Middle frontal gyrus (tissue), 1 donor: ENCODE data around the gene TMEM260.
"Not testable (repeated sequence)": the region's sequence is repeated elsewhere in the genome, so short reads cannot be mapped to it uniquely, and the experiment has no call there.

Source experiments
- DNase-seq: peaks from one replicate; pipeline ENCODE4 v3.0.0-alpha.2; 2015; ENCODE audit warnings: low spot score; ENCODE audit errors: extremely low spot score

TMEM260 gene

DNA sequence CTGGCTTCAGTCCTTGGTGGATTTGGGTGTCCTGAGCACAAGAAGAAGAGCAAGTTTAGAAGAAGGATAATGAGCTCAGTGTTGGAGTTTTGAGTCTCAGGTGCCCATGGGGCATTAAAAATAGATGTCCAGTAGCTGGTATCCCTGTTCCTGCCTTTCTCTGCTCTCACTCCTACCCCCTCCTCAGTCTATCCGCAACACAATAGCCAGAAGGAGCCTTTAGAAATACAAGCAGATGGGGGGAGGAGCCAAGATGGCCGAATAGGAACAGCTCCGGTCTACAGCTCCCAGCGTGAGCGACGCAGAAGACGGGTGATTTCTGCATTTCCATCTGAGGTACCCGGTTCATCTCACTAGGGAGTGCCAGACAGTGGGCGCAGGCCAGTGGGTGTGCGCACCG, 87.7 kb downstream of the TMEM260 start:
- DNase-seq = not testable (repeated sequence)

DNA sequence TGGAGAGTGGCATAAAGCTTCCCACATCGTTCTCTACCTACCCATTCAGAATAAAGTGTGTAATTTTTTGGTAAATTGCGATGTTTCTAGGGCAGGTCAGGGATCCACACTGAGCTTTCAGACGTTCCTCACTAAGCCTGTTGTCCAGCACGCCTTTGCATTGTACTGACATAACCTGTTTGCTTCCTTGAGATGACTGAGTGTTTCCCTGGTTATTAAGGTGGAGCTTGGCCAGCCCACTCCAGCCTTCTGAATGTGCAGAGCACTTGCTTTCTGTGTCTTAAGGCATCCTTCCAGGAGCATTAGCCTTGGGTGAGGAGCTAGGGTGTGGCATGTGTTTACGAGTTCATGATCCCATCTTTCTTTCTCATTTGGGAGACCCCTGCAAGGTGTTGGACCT, 96.4 kb downstream of the TMEM260 start:
- no peak for DNase-seq

DNA sequence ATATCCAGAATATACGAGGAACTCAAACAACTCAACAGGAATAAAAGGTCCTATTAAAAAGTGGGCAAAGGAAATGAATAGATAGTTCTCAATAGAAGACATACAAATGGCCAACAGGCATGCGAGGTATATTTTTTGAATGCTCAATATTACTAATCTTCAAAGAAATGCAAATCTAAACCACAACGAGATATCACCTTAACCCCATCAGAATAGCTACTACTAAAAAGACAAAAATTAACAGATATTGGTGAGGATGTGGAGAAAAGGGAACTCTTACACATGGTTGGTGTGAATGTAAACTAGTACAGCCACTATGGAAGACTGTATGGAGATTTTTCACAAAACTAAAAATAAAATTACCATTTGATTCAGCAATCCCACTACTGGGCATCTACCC, 99.2 kb downstream of the TMEM260 start:
- DNase-seq = no peak

DNA sequence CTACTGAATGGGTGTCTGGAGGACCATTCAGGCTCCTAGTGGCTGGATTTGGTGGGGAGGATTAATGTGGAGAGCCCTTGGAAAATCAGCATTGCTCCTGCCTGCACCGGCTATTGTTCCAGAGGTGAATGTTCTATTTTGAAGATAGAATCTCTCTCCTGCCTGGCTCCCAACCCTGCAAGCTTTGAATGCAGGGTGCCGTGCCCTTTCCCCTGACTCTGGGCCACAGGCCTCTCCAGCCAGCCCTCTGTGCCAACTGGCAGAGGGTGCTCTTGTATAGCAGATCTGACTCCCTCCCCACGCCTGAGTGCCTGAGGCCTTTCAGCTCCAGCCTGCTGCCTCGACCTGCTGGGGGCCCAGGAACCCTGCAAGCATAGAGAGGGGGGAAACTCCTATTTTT, 106.8 kb downstream of the TMEM260 start:
- DNase-seq = no peak

DNA sequence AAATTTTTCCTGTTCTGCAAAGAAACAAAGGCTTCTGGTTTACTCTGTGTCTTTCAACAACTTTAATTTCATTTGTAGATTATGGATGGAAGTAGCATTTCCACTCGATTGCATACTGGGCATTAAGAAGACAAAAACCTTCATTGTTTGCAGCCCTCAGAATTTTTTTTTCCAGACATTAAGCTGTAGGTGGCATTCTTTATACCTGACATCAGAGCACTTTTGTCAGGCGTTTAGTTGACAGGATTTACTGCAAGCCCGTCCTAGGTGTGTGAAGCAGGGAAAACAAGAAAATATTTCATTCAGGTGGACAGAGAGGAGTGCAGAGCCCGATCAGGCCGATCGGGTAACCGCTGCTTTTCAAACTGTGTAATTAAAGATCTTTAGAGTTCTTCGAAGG, 107.5 kb downstream of the TMEM260 start:
- DNase-seq = no peak

DNA sequence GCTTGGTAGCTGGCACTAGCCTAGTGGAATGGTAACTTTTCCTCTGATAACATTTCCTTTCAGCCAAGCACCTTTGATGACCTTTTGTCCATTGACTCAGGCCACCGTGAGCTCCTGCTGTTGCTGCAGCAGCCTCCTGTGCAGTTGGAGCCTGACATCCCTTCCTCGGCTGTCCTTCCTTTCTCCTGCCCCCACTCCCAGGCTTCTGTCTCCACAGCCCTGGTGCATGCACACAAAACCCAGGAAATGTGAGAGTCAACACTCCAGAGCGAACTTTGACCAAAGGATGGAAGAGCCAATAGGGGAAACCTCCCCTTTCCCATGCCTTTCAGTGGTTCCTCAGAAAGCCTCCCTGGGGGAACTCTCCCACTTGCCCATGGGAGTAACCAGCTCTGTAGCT, 115.0 kb downstream of the TMEM260 start:
- DNase-seq = no peak

DNA sequence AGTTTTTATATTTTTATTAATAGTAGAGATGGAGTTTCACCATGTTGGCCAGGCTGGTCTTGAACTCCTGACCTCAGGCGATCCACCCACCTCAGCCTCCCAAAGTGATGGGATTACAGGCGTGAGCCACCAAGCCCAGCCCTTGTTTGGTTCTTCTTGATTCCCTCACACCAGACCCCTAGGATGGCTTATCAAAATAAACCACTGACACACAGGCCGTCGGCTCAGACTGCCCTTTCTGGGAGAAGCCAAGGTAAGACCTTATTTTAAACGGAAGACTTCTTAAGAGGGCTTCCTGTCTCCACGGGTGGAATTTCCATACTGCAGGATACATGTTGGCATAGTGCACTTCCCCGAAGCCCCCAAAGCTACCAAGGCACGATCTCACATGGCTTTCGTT, 115.6 kb downstream of the TMEM260 start:
- not testable (repeated sequence) for DNase-seq
